Loucy (cell line): Measurements from ENCODE around the gene NRP1.

Experiments used
- CTCF ChIP-seq: fragments of 200-600 bp; sonication (generic); conservative IDR thresholded peaks from 2 replicates; pipeline ENCODE4 v1.5.1; 2014; ENCODE audit warnings: mild to moderate bottlenecking, antibody characterized with exemption, low read length
- EZH2phosphoT487 ChIP-seq: fragments of 200-600 bp; IDR thresholded peaks from 2 replicates; pipeline ENCODE4 v1.6.1; 2018; ENCODE audit warnings: antibody characterized with exemption, mild to moderate bottlenecking, moderate library complexity, borderline replicate concordance

GRCh38 chr10:33183655-33184054, 150.8 kb downstream of the NRP1 start:
- no peak for TF ChIP-seq CTCF
- no peak for TF ChIP-seq EZH2phosphoT487
